ENCODE data around the gene EXOC5. TPM values are rescaled to one million over a fixed set of nuclear protein-coding genes. Genes with fewer than 3 reads are reported as not detected.
A peak's percentile ranks its signal among the peaks of the same experiment; 100 is the strongest.

Gene EXOC5
- total RNA-seq, 1 experiment from 2014 or later: 80.4 TPM

GRCh38 chr14:57268161-57269069 is at the start of gene EXOC5, which contains the start of gene AP5M1 (continued):
- TF ChIP-seq ZNF317 (CRISPR knock-in tag; IDR thresholded peaks at IDR 0.05; ENCODE audit: borderline replicate concordance, low read depth): peak; percentile 51; the same call in 1 of the 2 replicates
- TF ChIP-seq ZNF532 (CRISPR knock-in tag; IDR thresholded peaks at IDR 0.05; ENCODE audit: borderline replicate concordance): no peak
- TF ChIP-seq E2F1 (CRISPR knock-in tag; IDR thresholded peaks at IDR 0.05): 0 out of 2 replicates have a peak, but pooled peaks have one; percentile 35
- peak; percentile 23; the same call in 1 of the 2 replicates for TF ChIP-seq IRF1 (CRISPR knock-in tag; IDR thresholded peaks at IDR 0.05)
- 0 out of 2 replicates have a peak, but pooled peaks have one; percentile 50 for TF ChIP-seq ZNF138 (CRISPR knock-in tag; conservative IDR thresholded peaks at IDR 0.05)
- peak; percentile 48; the same call in 1 of the 2 replicates for TF ChIP-seq ETV6 (CRISPR knock-in tag; IDR thresholded peaks at IDR 0.05)
- peak; percentile 32 for TF ChIP-seq USF2 (CRISPR knock-in tag; IDR thresholded peaks at IDR 0.05)
- TF ChIP-seq NFE2L1 (CRISPR knock-in tag; IDR thresholded peaks at IDR 0.05): no peak
- peak; percentile 95 for TF ChIP-seq HMGXB4 (CRISPR knock-in tag; IDR thresholded peaks at IDR 0.05)
- no peak for TF ChIP-seq JAZF1 (CRISPR knock-in tag; IDR thresholded peaks at IDR 0.05)
- peak; percentile 53; the same call in 1 of the 2 replicates for TF ChIP-seq CREM (CRISPR knock-in tag; IDR thresholded peaks at IDR 0.05)
- TF ChIP-seq ZNF512 (CRISPR knock-in tag; IDR thresholded peaks at IDR 0.05; ENCODE audit: borderline replicate concordance): no peak
- 0 out of 2 replicates have a peak, but pooled peaks have one; percentile 20 for TF ChIP-seq ZNF232 (CRISPR knock-in tag; IDR thresholded peaks at IDR 0.05)
- TF ChIP-seq STAT6 (CRISPR knock-in tag; conservative IDR thresholded peaks at IDR 0.05; ENCODE audit: low read depth): peak; percentile 85; the same call in 1 of the 2 replicates
- no peak for TF ChIP-seq HMGA2 (CRISPR knock-in tag; IDR thresholded peaks at IDR 0.05)
- no peak for TF ChIP-seq NFATC4 (CRISPR knock-in tag; IDR thresholded peaks at IDR 0.05)
- no peak for TF ChIP-seq ATF2 (CRISPR knock-in tag; IDR thresholded peaks at IDR 0.05; ENCODE audit: borderline replicate concordance, low read depth)
- no peak for TF ChIP-seq ZNF263 (CRISPR knock-in tag; IDR thresholded peaks at IDR 0.05; ENCODE audit: low read depth)
- no peak for TF ChIP-seq E2F4 (CRISPR knock-in tag; IDR thresholded peaks at IDR 0.05; ENCODE audit: borderline replicate concordance, low read depth)
- TF ChIP-seq ZNF671 (CRISPR knock-in tag; IDR thresholded peaks at IDR 0.05): no peak
